Kidney (tissue), 14 donors: ENCODE results near the gene ACP7. TPM values are rescaled to one million over a fixed set of nuclear protein-coding genes. Genes with fewer than 3 reads are reported as not detected.

Source experiments
- DNase-seq, 5 donors: peaks; one replicate each; pipeline ENCODE4 v3.0.0-alpha.2; 2013 to 2020
- FAIRE-seq: peaks from 2 replicates; lab custom pipeline; 2012; peaks lifted over from hg19 to GRCh38; lab: Jason Lieb, UNC
- H3K27ac ChIP-seq, 2 donors: one replicate each; pipeline ENCODE4 v1.7.0; 2013; ENCODE audit warnings: low read depth in 2 of 2, low read length in 2 of 2, inconsistent platforms in 1 of 2
- H3K27me3 ChIP-seq: one replicate; pipeline ENCODE4 v1.7.1; 2013; ENCODE audit warnings: low read length, inconsistent platforms; ENCODE audit not compliant: control insufficient read depth, insufficient read depth
- H3K36me3 ChIP-seq, 3 donors: one replicate each; pipeline versions ENCODE4 v1.7.0 to v1.7.1; 2013; ENCODE audit warnings: low read length in 3 of 3, control low read depth in 1 of 3, inconsistent platforms in 1 of 3; ENCODE audit not compliant: insufficient read depth in 3 of 3, control insufficient read depth in 2 of 3
- H3K4me1 ChIP-seq, 3 donors: one replicate each; pipeline versions ENCODE4 v1.7.0 to v1.7.1; 2013; ENCODE audit warnings: low read length in 3 of 3, inconsistent platforms in 1 of 3, low read depth in 1 of 3; ENCODE audit not compliant: control insufficient read depth in 2 of 3, insufficient read depth in 2 of 3
- H3K4me3 ChIP-seq, 3 donors: one replicate each; pipeline versions ENCODE4 v1.7.0 to v1.8.1; 2013; ENCODE audit warnings: low read length in 3 of 3, control low read depth in 1 of 3, inconsistent platforms in 1 of 3
- H3K9ac ChIP-seq, 3 donors: one replicate each; pipeline versions ENCODE4 v1.7.0 to v1.7.1; 2013; ENCODE audit warnings: low read length in 3 of 3, control low read depth in 1 of 3, inconsistent platforms in 1 of 3
- H3K9me3 ChIP-seq, 3 donors: one replicate each; pipeline versions ENCODE4 v1.7.0 to v1.7.1; 2013; ENCODE audit warnings: low read length in 3 of 3, control low read depth in 1 of 3, inconsistent platforms in 1 of 3; ENCODE audit not compliant: control insufficient read depth in 2 of 3, insufficient read depth in 1 of 3
- intact Hi-C: fragments of 100-400 bp; cut with DNase I; formaldehyde crosslinking; loops from one replicate; pipeline ENCODE4 v1.11.1; 2022
- polyA plus RNA-seq: library from polyadenylated mRNA; stranded (reverse); fragments of 350-450 nt; fragmentation: Illumina TruSeq; extraction: RNeasy Lipid Tissue Mini Kit (QIAGEN cat#74804); gene quantifications from one replicate; pipeline ENCODE4 v1.2.3, GENCODE V29; 2014; ENCODE audit warnings: low read depth, low replicate concordance; ENCODE audit not compliant: insufficient read depth
- total RNA-seq: library from RNA; stranded (reverse); fragmentation: NEBNext Ultra II Directional; extraction: Animal tissue kit (Norgen Biotek cat#: 25700); gene quantifications from one replicate; pipeline ENCODE4 v1.2.1, GENCODE V29; 2021
- TF ChIP-seq, protein P1 (sequence below): IDR thresholded peaks from 3 replicates; pipeline ENCODE4 v1.5.1; 2012; ENCODE audit warnings: mild to moderate bottlenecking, moderate library complexity, borderline replicate concordance; ENCODE audit not compliant: insufficient read depth; ENCODE audit errors: extremely low read depth
- donor health status: control.
- donor health status: control.
- donor health status: control.
- donor health status: control.
- donor health status: control.
- donor health status: DM: yes; HTN: yes; CAD: no.
- donor health status: Normal renal cell carcinoma (clear cell type).

Gene ACP7
- total and polyA plus RNA-seq, 2 donors from 2014 or later: 0.13 TPM; not detected in 1

DNA sequence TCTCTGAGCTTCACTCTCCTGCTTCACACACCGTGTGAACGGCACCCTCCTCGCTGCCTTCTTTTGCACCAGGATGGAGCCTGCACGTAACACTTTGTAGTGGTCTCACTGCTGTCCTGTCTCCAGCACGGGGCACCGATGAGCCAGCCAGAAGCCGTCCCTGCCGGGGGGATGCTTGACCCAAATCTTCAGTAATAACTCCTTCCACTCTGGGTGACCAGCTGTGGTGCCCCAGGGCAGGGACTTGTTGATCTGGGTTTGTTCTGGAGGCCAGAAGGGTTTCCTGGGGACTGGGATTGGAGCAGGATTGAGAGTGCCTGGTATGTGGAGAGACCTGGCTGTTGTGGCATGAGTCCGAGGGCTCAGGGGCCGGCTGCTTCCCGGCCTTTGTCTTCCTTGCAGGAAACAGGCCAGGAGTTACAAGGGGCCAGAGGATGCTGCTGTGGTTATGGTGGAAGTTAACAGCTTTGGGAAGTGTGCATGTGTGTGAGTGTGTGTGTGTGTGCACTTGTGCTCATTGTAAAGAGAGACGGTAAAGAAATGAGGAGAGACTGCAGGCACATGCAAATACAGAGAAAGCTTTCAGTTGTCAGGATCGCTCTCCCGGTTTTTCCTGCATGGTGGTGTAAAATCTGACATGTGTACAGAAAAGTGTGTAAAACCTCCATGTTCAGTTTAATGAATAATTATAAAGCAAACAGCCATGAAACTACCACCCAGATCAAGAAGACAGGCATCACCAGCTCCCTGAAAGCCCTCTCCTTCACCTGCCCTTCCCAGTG is 60.3 kb downstream of the ACP7 start:
- TF ChIP-seq, protein P1, sequence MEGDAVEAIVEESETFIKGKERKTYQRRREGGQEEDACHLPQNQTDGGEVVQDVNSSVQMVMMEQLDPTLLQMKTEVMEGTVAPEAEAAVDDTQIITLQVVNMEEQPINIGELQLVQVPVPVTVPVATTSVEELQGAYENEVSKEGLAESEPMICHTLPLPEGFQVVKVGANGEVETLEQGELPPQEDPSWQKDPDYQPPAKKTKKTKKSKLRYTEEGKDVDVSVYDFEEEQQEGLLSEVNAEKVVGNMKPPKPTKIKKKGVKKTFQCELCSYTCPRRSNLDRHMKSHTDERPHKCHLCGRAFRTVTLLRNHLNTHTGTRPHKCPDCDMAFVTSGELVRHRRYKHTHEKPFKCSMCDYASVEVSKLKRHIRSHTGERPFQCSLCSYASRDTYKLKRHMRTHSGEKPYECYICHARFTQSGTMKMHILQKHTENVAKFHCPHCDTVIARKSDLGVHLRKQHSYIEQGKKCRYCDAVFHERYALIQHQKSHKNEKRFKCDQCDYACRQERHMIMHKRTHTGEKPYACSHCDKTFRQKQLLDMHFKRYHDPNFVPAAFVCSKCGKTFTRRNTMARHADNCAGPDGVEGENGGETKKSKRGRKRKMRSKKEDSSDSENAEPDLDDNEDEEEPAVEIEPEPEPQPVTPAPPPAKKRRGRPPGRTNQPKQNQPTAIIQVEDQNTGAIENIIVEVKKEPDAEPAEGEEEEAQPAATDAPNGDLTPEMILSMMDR: no peak
- intact Hi-C loops: no loop called here
- Histone ChIP-seq H3K9ac (no peak overlapping the region), H3K4me1 (peaks cover 0 to 35% (median 10%) of the 10 kb centered on the region in 3 donors), H3K27me3 (no peaks in the 10 kb centered on the region), H3K36me3 (peaks cover 0 to 3% (median 0%) of the 10 kb centered on the region in 3 donors), H3K4me3 (peak overlapping the region in 1 of 3 donors; percentile 18), H3K9me3 (no peaks in the 10 kb centered on the region), H3K27ac (peak overlapping the region; percentile 57 to 61)
- no peak for FAIRE-seq
- DNase-seq: peak in 3 of 5 donors; percentile 39 to 66 (median 59)

GRCh38 chr19:39145180-39145953 is 61.2 kb downstream of the ACP7 start:
- peak overlapping the region; percentile 57 to 61 for H3K27ac ChIP-seq
- no peak overlapping the region for H3K9ac ChIP-seq
- DNase-seq: peak in 4 of 5 donors; percentile 76 to 88 (median 80)
- H3K4me1 ChIP-seq: peaks cover 0 to 29% (median 5%) of the 10 kb centered on the region in 3 donors
- H3K4me3 ChIP-seq: no peak overlapping the region
- TF ChIP-seq, protein P1: no peak
- intact Hi-C loops: no loop called here
- H3K9me3 ChIP-seq: no peaks in the 10 kb centered on the region
- peaks cover 0 to 3% (median 0%) of the 10 kb centered on the region in 3 donors for H3K36me3 ChIP-seq
- no peaks in the 10 kb centered on the region for H3K27me3 ChIP-seq
- no peak for FAIRE-seq

- Histone ChIP-seq H3K4me3 (no peak overlapping the region), H3K27ac (peak overlapping the region; percentile 5 to 13), H3K9ac (no peak overlapping the region), H3K4me1 (peaks cover 0 to 28% (median 9%) of the 10 kb centered on the region in 3 donors), H3K27me3 (no peaks in the 10 kb centered on the region), H3K9me3 (no peaks in the 10 kb centered on the region), H3K36me3 (peaks cover 0 to 3% (median 0%) of the 10 kb centered on the region in 3 donors)
- intact Hi-C loops: no loop called here
- TF ChIP-seq, protein P1: no peak
- FAIRE-seq (no peak), DNase-seq (no peak)
Measured at GRCh38 chr19:39146091-39146490, 61.9 kb downstream of the ACP7 start.
